ENCODE results near the gene NOLC1.
A peak's percentile ranks its signal among the peaks of the same experiment; 100 is the strongest.
"Not testable (repeated sequence)": the region's sequence is repeated elsewhere in the genome, so short reads cannot be mapped to it uniquely, and the experiment has no call there.

Gene NOLC1

GRCh38 chr10:102159831-102160230 lies 7.6 kb downstream of the NOLC1 start:
- Mint-ChIP-seq H3K27ac (peak overlapping the region; percentile 70), H3K27me3 (no peaks in the 10 kb centered on the region), H3K4me1 (ENCODE audit: low read depth) (peaks cover 41% of the 10 kb centered on the region), H3K9me3 (ENCODE audit: low read depth) (no peaks in the 10 kb centered on the region), H3K4me3 (no peak overlapping the region), H3K36me3 (peaks cover 14% of the 10 kb centered on the region)

GRCh38 chr10:102163342-102163989 lies 11.3 kb downstream of the NOLC1 start:
- Mint-ChIP-seq H3K4me3 (no peak overlapping the region), H3K27ac (no peak overlapping the region), H3K36me3 (peaks cover 7% of the 10 kb centered on the region), H3K4me1 (ENCODE audit: low read depth) (peaks cover 10% of the 10 kb centered on the region), H3K27me3 (no peaks in the 10 kb centered on the region), H3K9me3 (ENCODE audit: low read depth) (no peaks in the 10 kb centered on the region)

GRCh38 chr10:102167861-102168260 lies 15.7 kb downstream of the NOLC1 start:
- Mint-ChIP-seq H3K36me3 (peaks cover 3% of the 10 kb centered on the region), H3K27me3 (no peaks in the 10 kb centered on the region), H3K27ac (no peak overlapping the region), H3K4me1 (ENCODE audit: low read depth) (peaks cover 7% of the 10 kb centered on the region), H3K4me3 (no peak overlapping the region), H3K9me3 (ENCODE audit: low read depth) (no peaks in the 10 kb centered on the region)

- no peak overlapping the region for H3K4me3 Mint-ChIP-seq
- no peaks in the 10 kb centered on the region for H3K9me3 Mint-ChIP-seq (ENCODE audit: low read depth)
- H3K27ac Mint-ChIP-seq, result no peak overlapping the region
- no peaks in the 10 kb centered on the region for H3K27me3 Mint-ChIP-seq
- peaks cover 5% of the 10 kb centered on the region for H3K4me1 Mint-ChIP-seq (ENCODE audit: low read depth)
- H3K36me3 Mint-ChIP-seq, result no peaks in the 10 kb centered on the region
Observed at GRCh38 chr10:102170602-102171001, 18.4 kb downstream of the NOLC1 start.

GRCh38 chr10:102172288-102172687 lies 20.1 kb downstream of the NOLC1 start:
- H3K4me3 Mint-ChIP-seq, result no peak overlapping the region
- H3K36me3 Mint-ChIP-seq, result no peaks in the 10 kb centered on the region
- H3K27ac Mint-ChIP-seq, result no peak overlapping the region
- peaks cover 5% of the 10 kb centered on the region for H3K4me1 Mint-ChIP-seq (ENCODE audit: low read depth)
- H3K9me3 Mint-ChIP-seq (ENCODE audit: low read depth), result no peaks in the 10 kb centered on the region
- H3K27me3 Mint-ChIP-seq, result no peaks in the 10 kb centered on the region

GRCh38 chr10:102175415-102175814 lies 23.2 kb downstream of the NOLC1 start:
- Mint-ChIP-seq H3K4me3 (no peak overlapping the region), H3K36me3 (no peaks in the 10 kb centered on the region), H3K9me3 (ENCODE audit: low read depth) (no peaks in the 10 kb centered on the region), H3K4me1 (ENCODE audit: low read depth) (no peaks in the 10 kb centered on the region), H3K27ac (no peak overlapping the region), H3K27me3 (no peaks in the 10 kb centered on the region)

- no peak overlapping the region for H3K4me3 Mint-ChIP-seq
- peaks cover 3% of the 10 kb centered on the region for H3K36me3 Mint-ChIP-seq
- peaks cover 16% of the 10 kb centered on the region for H3K4me1 Mint-ChIP-seq (ENCODE audit: low read depth)
- no peak overlapping the region for H3K27ac Mint-ChIP-seq
- H3K9me3 Mint-ChIP-seq (ENCODE audit: low read depth), result peaks cover 6% of the 10 kb centered on the region
- peaks cover 3% of the 10 kb centered on the region for H3K27me3 Mint-ChIP-seq
Observed at GRCh38 chr10:102184606-102185005, 32.4 kb downstream of the NOLC1 start.

- H3K27ac Mint-ChIP-seq, result no peak overlapping the region
- peaks cover 6% of the 10 kb centered on the region for H3K9me3 Mint-ChIP-seq (ENCODE audit: low read depth)
- peaks cover 3% of the 10 kb centered on the region for H3K36me3 Mint-ChIP-seq
- peaks cover 17% of the 10 kb centered on the region for H3K4me1 Mint-ChIP-seq (ENCODE audit: low read depth)
- peaks cover 3% of the 10 kb centered on the region for H3K27me3 Mint-ChIP-seq
- no peak overlapping the region for H3K4me3 Mint-ChIP-seq
Observed at GRCh38 chr10:102185272-102185671, 33.1 kb downstream of the NOLC1 start.

- Mint-ChIP-seq H3K36me3 (peaks cover 3% of the 10 kb centered on the region), H3K9me3 (ENCODE audit: low read depth) (peaks cover 6% of the 10 kb centered on the region), H3K4me3 (no peak overlapping the region), H3K27ac (no peak overlapping the region), H3K27me3 (peaks cover under 1% of the 10 kb centered on the region), H3K4me1 (ENCODE audit: low read depth) (peaks cover 17% of the 10 kb centered on the region)
Observed at GRCh38 chr10:102185811-102186527, 33.8 kb downstream of the NOLC1 start.

- Mint-ChIP-seq H3K4me1 (ENCODE audit: low read depth) (peaks cover 17% of the 10 kb centered on the region), H3K4me3 (no peak overlapping the region), H3K27ac (no peak overlapping the region), H3K27me3 (no peaks in the 10 kb centered on the region), H3K9me3 (ENCODE audit: low read depth) (peaks cover 15% of the 10 kb centered on the region), H3K36me3 (peaks cover 9% of the 10 kb centered on the region)
Observed at GRCh38 chr10:102188298-102188940, 36.2 kb downstream of the NOLC1 start.

GRCh38 chr10:102188941-102189898 lies 37.0 kb downstream of the NOLC1 start:
- Mint-ChIP-seq H3K4me1 (ENCODE audit: low read depth) (peaks cover 17% of the 10 kb centered on the region), H3K27ac (peak overlapping the region; percentile 58), H3K9me3 (ENCODE audit: low read depth) (peaks cover 14% of the 10 kb centered on the region), H3K4me3 (peak overlapping the region; percentile 38)
- not testable (repeated sequence) for H3K36me3 Mint-ChIP-seq, H3K27me3 Mint-ChIP-seq

GRCh38 chr10:102191956-102192355 lies 39.8 kb downstream of the NOLC1 start:
- Mint-ChIP-seq H3K9me3 (ENCODE audit: low read depth) (peaks cover 9% of the 10 kb centered on the region), H3K36me3 (peaks cover 6% of the 10 kb centered on the region), H3K27me3 (no peaks in the 10 kb centered on the region), H3K4me1 (ENCODE audit: low read depth) (peaks cover 15% of the 10 kb centered on the region), H3K27ac (no peak overlapping the region), H3K4me3 (no peak overlapping the region)

GRCh38 chr10:102195296-102195870 lies 43.2 kb downstream of the NOLC1 start:
- Mint-ChIP-seq H3K36me3 (peaks cover 6% of the 10 kb centered on the region), H3K4me3 (no peak overlapping the region), H3K9me3 (ENCODE audit: low read depth) (peaks cover 9% of the 10 kb centered on the region), H3K4me1 (ENCODE audit: low read depth) (no peaks in the 10 kb centered on the region), H3K27ac (no peak overlapping the region), H3K27me3 (peaks cover 5% of the 10 kb centered on the region)

- Mint-ChIP-seq H3K4me3 (no peak overlapping the region), H3K9me3 (ENCODE audit: low read depth) (peaks cover 2% of the 10 kb centered on the region), H3K27me3 (peaks cover 5% of the 10 kb centered on the region), H3K4me1 (ENCODE audit: low read depth) (no peaks in the 10 kb centered on the region), H3K27ac (no peak overlapping the region), H3K36me3 (peaks cover 3% of the 10 kb centered on the region)
Observed at GRCh38 chr10:102196893-102197292, 44.7 kb downstream of the NOLC1 start.
